Heart right ventricle (tissue), 16 donors: ENCODE data around the gene CCDC188. TPM values are rescaled to one million over a fixed set of nuclear protein-coding genes. Genes with fewer than 3 reads are reported as not detected.

ENCODE experiments used
- ATAC-seq, 8 donors: fragments of 200-7000 bp; cut with Tn5 transposase; one replicate each; pipeline ENCODE4 v1.9.1; 2020; ENCODE audit warnings: mild to moderate bottlenecking in 8 of 8, moderate library complexity in 8 of 8, moderate number of reproducible peaks in 1 of 8
- DNase-seq, 2 donors: peaks; one replicate each; pipeline ENCODE4 v3.0.0-alpha.2; 2020
- H3K27ac ChIP-seq, 10 donors: fragments of 200-600 bp; sonication (generic) in 2 of 10; one replicate each; pipeline versions ENCODE4 v1.5.0 to v1.8.0; 2020 to 2022; ENCODE audit warnings: mild to moderate bottlenecking in 3 of 10
- H3K27me3 ChIP-seq, 7 donors: fragments of 200-600 bp; one replicate each; pipeline ENCODE4 v1.8.0; 2021 to 2022; ENCODE audit warnings: mild to moderate bottlenecking in 2 of 7
- H3K36me3 ChIP-seq, 9 donors: fragments of 200-600 bp; sonication (generic) in 1 of 9; one replicate each; pipeline versions ENCODE4 v1.5.0 to v1.8.0; 2020 to 2022; ENCODE audit warnings: mild to moderate bottlenecking in 2 of 9
- H3K4me1 ChIP-seq, 9 donors: fragments of 200-600 bp; sonication (generic) in 1 of 9; one replicate each; pipeline versions ENCODE4 v1.5.0 to v1.8.0; 2020 to 2022; ENCODE audit warnings: mild to moderate bottlenecking in 4 of 9
- H3K4me3 ChIP-seq, 10 donors: fragments of 200-600 bp; sonication (generic) in 2 of 10; one replicate each; pipeline versions ENCODE4 v1.5.0 to v1.8.0; 2020 to 2022; ENCODE audit warnings: mild to moderate bottlenecking in 7 of 10, moderate library complexity in 2 of 10
- H3K9me3 ChIP-seq, 11 donors: fragments of 200-600 bp in 10 of 11; sonication (generic) in 2 of 11; one replicate each; pipeline versions ENCODE4 v1.5.0 to v1.8.0; 2013 to 2022; ENCODE audit warnings: mild to moderate bottlenecking in 2 of 11, control low read depth in 1 of 11, moderate library complexity in 1 of 11
- WGBS, 2 donors: extraction: QIAGEN DNeasy Blood & Tissue Kit; methylation state at CpG; one replicate each; pipeline ENCODE4 v1.1.7; 2013; ENCODE audit warnings: inconsistent platforms in 1 of 2; 5-methylcytosine and 5-hydroxymethylcytosine counted together
- intact Hi-C, 10 donors: fragments of 100-400 bp; cut with DNase I; formaldehyde crosslinking; loops; one replicate each; pipeline versions ENCODE4 v1.11.1 to v1.14.2; 2022
- polyA plus RNA-seq, 2 donors: library from polyadenylated mRNA; stranded (reverse); fragments of 200-250 nt; gene quantifications; one replicate each; pipeline ENCODE4 v1.2.3, GENCODE V29; 2013
- total RNA-seq, 10 donors: library from RNA; stranded (reverse); fragmentation: NEBNext Ultra II Directional in 3 of 10; extraction: Animal tissue kit (Norgen Biotek cat#: 25700) in 3 of 10; gene quantifications; one replicate each; pipeline versions ENCODE4 v1.2.1 to v1.2.4, GENCODE V29; 2021 to 2023
- TF ChIP-seq, protein P1 (sequence below), 9 donors: fragments of 200-600 bp; sonication (generic) in 2 of 9; IDR thresholded peaks; one replicate each; pipeline versions ENCODE4 v1.5.0 to v1.8.0; 2021 to 2022; ENCODE audit warnings: antibody characterized with exemption in 9 of 9, mild to moderate bottlenecking in 5 of 9, moderate library complexity in 1 of 9
- donor health status: Arrhythmogenic right ventricular cardiomyopathy.
- donor health status: ischemic (EF 13 %, LVEDD 7.1; RV severe dilation, severe dysfunction).
- donor health status: healthy with polysubstance abuse.
- donor health status: DM: no; HTN: yes; CAD: no.
- donor health status: DM: no; HTN: no; CAD: no.
- donor health status: ischemic (EF 25% LVEDD 6.9; RV normal size, moderate dysfunction).
- donor health status: ischemic (EF 25% LVEDD 5.7; RV mildly dilated, moderate dysfunction).
- donor health status: healthy.
- donor health status: DM: yes; HTN: yes; CAD: no.
- donor health status: Ischemic cardiomyopathy.
- donor health status: ischemic (EF 35%, LVEDD 5.7; RV mildly dilated, moderate dysfunction).
- donor health status: nonischemic (EF 11% LVEDD 7.7; RV severe dilation, severe dysfunction).
- donor health status: DM: yes; HTN: yes; CAD: no.
- donor health status: PGD.
- donor health status: ischemic (EF 29% LVEDD 5.4; RV normal size, mild dysfunction).
- donor health status: nonischemic (EF 23%, LVEDD 6.1; RV moderate dilation, normal function).

CCDC188 gene
- total and polyA plus RNA-seq, 12 donors: 0.15 to 2.3 (median 0.51) TPM; not detected in 3

DNA sequence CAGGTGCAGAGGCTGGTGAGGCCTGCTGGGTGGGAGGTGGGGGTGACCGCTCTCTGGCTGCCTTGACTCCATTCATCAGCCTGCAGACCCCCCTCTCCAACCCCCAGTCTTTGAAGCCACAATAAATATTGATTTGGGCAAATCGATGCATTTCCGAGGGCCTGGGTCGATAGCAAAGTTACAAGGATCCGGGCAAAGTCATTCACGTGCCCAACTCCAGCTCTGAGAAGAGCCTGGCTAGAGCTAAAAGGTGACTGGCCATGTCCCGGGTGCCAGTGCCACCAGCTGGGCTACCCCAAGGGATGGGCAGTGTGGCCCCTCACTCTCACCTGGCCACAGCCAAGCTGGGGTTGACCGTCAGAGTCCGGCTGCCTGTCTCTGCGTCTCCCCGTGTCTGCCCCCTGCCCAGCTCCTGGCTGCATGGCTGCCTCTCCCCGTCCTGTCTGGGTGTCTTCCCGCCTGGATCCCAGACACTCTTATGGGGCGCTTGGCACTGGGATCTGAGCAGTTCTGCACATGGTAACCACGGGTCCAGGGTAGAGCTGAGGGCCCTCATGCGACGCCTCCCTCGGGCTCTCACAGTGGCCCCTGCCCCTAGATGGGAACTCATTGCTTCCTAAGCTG, 46.7 kb upstream of the CCDC188 start:
- Histone ChIP-seq H3K36me3 (no peaks in the 10 kb centered on the region), H3K4me1 (peaks cover 0 to 8% (median 0%) of the 10 kb centered on the region in 9 donors), H3K4me3 (no peak overlapping the region), H3K27ac (no peak overlapping the region), H3K27me3 (no peaks in the 10 kb centered on the region), H3K9me3 (no peaks in the 10 kb centered on the region)
- WGBS, 2 donors: 89 to 90% methylated on average over 18 of the region's 18 CpGs
- intact Hi-C loops: no loop called here
- DNase-seq: no peak
- TF ChIP-seq, protein P1, sequence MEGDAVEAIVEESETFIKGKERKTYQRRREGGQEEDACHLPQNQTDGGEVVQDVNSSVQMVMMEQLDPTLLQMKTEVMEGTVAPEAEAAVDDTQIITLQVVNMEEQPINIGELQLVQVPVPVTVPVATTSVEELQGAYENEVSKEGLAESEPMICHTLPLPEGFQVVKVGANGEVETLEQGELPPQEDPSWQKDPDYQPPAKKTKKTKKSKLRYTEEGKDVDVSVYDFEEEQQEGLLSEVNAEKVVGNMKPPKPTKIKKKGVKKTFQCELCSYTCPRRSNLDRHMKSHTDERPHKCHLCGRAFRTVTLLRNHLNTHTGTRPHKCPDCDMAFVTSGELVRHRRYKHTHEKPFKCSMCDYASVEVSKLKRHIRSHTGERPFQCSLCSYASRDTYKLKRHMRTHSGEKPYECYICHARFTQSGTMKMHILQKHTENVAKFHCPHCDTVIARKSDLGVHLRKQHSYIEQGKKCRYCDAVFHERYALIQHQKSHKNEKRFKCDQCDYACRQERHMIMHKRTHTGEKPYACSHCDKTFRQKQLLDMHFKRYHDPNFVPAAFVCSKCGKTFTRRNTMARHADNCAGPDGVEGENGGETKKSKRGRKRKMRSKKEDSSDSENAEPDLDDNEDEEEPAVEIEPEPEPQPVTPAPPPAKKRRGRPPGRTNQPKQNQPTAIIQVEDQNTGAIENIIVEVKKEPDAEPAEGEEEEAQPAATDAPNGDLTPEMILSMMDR (IDR thresholded peaks at IDR 0.05): no peak
- ATAC-seq: no peak

DNA sequence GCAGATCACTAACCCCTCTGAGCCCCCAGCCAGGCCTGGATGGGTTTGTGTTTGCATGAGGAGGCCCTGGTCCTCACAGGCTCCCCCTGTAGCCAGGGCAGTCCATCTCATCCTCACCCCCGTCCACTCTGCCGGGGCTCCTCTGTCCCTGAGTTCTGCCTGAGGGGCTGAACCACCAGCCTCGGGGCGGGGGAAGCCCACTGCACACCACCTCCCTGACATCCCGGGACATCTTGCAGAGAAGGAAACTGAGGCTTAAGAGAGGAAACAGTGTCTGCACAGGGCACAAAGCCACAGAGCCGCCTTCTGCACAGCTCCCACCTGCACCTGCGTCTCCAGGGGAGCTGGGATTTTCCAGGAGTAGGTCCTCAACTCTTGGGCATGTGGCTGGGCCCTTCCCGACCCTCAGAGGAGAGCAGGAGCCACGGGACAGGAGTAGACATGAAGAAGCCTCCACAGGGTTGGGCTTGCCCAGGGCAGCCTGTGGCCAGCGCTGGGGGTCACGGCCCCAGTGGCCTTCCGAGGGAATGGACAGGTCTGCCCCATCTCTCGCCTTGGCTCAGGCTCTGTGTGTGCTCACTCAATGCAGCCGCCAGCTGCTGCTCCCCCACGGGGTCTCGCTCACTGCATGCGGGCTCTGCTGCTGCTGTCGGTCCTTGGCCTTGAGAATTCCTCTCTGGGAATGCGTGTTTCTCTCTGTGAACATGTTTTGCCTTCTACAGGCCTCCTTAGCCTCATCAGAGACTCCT, 45.4 kb upstream of the CCDC188 start:
- DNase-seq: no peak

DNA sequence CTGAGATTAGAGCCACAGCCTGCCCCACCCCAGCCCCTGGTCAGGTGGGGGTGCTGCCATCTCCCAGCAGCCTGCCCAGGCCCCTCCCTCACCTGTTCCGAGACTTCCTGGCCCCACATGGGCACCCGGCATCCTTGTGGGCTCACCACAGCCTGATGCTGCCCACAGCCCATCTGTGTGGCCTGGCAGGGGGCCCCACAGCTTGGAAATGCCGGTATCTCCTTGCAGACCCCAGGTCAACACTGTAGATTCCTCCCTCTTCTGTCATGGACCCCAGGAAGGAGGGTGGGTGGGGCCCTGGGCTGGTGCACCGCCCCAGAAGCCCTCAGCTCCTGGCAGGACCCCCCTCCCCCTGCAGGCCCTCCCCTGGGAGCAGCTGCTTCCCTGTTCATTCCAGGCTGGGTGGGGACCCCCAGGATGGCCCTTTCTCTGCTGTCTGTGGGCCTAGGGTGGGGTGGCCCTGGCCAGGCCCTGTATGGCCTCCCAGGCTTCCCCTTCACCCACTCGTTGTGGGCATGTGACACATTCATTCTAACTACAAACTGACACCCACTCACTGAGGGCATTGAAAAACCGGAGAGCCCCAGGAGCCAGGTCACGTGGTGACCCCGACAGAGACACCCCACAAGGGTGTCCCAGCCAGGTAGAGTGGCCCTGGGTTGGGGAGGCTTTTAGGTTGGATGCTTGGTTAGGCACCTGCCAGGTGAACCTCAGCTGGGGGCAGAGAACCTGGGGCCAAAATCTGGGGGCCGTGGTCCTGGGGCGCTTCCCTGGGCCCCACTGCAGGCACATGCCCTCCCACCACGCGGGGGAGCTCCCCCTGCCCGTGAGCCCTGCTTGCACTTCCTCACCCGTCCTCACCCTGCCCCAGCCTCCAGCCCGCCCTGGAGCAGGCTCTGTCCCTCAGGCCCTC, 44.1 kb upstream of the CCDC188 start:
- ATAC-seq: no peak
- Histone ChIP-seq H3K36me3 (no peaks in the 10 kb centered on the region), H3K4me1 (no peaks in the 10 kb centered on the region), H3K4me3 (no peak overlapping the region), H3K9me3 (no peaks in the 10 kb centered on the region), H3K27me3 (no peaks in the 10 kb centered on the region), H3K27ac (no peak overlapping the region)
- no peak for DNase-seq
- intact Hi-C loops: no loop called here
- 79 to 82% methylated on average over 15 of the region's 15 CpGs for WGBS, 2 donors
- TF ChIP-seq, protein P1 (IDR thresholded peaks at IDR 0.05): no peak

More for the DNA sequence above, 45.4 kb upstream of the CCDC188 start:
- no peak overlapping the region for H3K4me3 ChIP-seq
- no peaks in the 10 kb centered on the region for H3K27me3 ChIP-seq
- ATAC-seq: no peak
- no peaks in the 10 kb centered on the region for H3K9me3 ChIP-seq
- H3K27ac ChIP-seq: no peak overlapping the region
- peaks cover 0 to 4% (median 0%) of the 10 kb centered on the region in 9 donors for H3K4me1 ChIP-seq
- H3K36me3 ChIP-seq: no peaks in the 10 kb centered on the region
- TF ChIP-seq, protein P1 (IDR thresholded peaks at IDR 0.05): no peak
- 86 to 88% methylated on average over 19 of the region's 19 CpGs for WGBS, 2 donors
- intact Hi-C loops: no loop called here
